VCaP (cell line): ENCODE measurements around the gene SH3PXD2A.

ENCODE experiments used
- H3K27ac ChIP-seq: fragments of 450-650 bp; 2 replicates; pipeline ENCODE4 v1.5.1; 2017
- TF ChIP-seq, protein P1 (sequence below): fragments of 450-650 bp; conservative IDR thresholded peaks from 2 replicates; pipeline ENCODE4 v1.5.1; 2017; ENCODE audit warnings: mild to moderate bottlenecking, moderate library complexity

Gene SH3PXD2A

DNA sequence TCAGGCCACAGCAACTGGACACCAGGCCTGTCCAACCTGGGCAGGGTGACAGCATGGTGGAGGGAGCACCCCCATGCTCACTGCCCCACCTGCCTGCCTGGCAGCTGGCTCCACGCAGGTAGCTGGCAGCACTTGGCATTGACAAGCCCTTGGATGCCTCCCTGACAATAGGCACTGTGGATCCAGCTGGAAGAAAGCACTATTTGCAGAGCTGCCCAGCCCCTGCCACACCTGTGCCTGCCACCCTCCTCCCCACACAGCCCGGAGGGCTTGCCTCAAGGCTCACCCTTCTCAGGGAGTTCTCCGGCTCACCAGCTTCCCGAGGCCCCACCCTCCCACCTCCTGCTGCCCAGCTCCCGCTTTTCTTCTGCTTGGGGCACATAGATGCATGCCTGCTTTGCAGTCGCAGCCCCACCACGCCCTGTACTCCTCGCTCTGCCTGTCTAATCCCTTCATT lies 201.8 kb downstream of the SH3PXD2A start:
- TF ChIP-seq, protein P1, sequence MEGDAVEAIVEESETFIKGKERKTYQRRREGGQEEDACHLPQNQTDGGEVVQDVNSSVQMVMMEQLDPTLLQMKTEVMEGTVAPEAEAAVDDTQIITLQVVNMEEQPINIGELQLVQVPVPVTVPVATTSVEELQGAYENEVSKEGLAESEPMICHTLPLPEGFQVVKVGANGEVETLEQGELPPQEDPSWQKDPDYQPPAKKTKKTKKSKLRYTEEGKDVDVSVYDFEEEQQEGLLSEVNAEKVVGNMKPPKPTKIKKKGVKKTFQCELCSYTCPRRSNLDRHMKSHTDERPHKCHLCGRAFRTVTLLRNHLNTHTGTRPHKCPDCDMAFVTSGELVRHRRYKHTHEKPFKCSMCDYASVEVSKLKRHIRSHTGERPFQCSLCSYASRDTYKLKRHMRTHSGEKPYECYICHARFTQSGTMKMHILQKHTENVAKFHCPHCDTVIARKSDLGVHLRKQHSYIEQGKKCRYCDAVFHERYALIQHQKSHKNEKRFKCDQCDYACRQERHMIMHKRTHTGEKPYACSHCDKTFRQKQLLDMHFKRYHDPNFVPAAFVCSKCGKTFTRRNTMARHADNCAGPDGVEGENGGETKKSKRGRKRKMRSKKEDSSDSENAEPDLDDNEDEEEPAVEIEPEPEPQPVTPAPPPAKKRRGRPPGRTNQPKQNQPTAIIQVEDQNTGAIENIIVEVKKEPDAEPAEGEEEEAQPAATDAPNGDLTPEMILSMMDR: no peak
- no peak overlapping the region for H3K27ac ChIP-seq

DNA sequence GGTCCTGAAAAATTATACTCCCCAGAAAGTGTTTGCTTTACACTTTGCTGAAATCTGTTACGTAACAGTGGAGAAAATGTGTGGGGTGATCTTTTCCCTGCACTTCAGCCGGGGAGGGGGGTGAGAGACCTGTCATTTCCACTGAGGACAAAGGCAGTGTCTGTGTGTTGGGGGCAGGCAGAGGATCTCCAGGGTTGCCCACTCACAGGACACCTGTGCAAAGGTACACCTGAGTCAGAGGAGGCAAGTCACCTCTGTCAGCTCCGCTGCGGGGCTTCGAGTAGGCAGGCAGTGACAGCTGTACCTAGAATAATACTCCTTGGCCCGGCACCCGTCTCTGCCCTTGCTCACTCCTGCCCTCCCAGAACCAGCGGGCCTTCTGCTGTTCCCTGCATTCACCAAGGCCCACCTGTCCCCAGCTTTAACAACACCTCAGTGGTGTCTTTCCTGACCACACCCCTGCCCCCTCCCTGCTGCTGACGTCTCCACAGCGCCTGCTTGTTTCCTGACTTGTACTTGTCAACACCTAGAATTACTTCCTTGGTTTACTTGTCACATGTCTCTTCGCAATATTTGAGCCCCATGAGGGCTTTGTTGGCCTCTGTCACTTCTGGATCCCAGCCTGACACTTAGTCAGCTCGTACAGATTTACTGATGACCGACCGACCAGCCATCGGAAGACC lies 202.6 kb downstream of the SH3PXD2A start:
- TF ChIP-seq, protein P1: no peak
- H3K27ac ChIP-seq: no peak overlapping the region

DNA sequence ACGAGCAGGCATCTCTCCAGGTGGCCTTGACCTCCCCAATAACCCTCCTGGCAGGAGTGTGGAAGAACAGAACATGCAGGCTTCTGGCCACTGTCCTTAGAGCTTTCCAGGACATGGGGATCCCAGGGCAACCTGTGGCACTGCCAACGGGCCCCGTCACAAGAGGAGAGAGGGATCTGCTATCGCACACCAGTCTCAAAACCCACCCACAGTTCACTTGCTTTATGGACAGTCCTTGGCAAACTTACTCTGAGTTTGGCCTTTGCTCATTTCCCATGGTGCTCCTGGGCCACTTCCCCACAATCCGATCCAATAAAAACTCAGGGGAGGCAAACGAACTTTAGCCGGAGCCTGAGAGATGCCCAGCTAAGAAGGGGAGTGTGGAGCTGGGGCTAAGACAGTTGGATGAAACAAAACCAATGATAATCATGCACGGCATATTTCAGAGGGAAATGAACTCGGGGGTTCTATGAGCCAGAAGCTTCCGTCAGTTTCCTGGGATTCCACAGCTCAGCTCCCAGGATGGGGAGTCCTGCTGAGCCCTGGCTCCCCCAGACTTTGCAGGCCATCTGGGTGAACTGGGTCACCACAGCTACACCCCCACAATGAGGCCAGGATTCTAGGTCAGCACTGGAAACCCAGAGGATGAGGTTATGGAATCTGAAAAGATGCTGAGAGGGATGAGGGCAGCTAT lies 203.4 kb downstream of the SH3PXD2A start:
- TF ChIP-seq, protein P1: no peak
- no peak overlapping the region for H3K27ac ChIP-seq

DNA sequence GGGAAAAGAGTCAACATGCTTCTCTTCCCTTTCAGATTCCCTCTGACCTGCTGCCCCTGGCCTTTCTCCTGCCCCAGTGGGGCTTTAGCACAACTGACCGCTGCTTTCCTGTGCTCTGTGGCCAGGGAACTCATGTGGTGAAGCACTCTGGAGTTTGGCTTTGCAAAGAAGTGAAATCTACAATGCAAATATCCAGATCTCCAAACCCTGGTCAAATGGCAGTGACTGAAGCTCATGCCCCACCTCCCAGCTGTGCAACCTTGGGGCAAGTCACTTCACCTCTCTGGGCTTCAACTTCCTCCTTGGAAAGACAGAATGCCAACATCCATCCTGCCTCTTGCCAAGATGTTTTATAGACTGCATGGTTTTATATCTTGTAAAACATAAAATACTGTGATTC lies 204.0 kb downstream of the SH3PXD2A start:
- no peak overlapping the region for H3K27ac ChIP-seq
- TF ChIP-seq, protein P1: no peak

DNA sequence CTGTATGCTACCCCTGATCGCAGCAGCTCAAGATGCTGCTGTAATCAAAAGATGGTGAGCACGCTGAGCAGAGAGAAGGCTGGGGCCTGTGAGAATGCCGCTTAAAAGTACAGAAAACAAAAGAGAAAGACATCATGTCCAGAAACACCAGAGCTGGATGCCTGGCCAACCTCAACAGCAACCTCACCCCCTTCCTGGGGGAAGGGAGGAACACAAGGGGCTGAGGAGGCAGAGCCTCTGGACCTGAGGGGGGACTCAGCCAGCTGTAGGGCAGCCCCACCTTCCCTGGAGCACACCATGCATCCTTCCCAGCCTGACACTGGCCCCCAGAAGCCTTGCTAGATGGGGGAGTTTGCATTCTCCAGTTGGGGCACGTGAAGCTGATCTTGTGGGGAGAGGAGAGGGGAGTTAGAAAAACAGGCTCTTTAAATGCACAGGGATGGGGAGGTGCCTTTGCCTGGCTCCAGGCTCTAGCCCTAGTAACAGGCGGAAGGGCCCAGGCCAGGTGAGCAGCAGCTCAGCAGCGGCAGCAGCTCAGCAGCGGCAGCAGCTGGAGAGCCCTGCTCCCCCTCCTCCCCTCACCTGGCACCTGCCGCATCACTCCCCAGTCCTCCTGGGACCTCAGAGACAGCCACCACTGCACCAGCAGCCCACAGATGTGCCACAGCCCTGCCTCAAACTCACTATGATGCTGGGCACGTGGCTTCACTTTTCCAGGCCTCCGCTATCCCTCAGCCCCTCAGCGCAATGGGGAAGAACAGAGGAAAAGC lies 205.5 kb downstream of the SH3PXD2A start:
- H3K27ac ChIP-seq: no peak overlapping the region
- TF ChIP-seq, protein P1: no peak

DNA sequence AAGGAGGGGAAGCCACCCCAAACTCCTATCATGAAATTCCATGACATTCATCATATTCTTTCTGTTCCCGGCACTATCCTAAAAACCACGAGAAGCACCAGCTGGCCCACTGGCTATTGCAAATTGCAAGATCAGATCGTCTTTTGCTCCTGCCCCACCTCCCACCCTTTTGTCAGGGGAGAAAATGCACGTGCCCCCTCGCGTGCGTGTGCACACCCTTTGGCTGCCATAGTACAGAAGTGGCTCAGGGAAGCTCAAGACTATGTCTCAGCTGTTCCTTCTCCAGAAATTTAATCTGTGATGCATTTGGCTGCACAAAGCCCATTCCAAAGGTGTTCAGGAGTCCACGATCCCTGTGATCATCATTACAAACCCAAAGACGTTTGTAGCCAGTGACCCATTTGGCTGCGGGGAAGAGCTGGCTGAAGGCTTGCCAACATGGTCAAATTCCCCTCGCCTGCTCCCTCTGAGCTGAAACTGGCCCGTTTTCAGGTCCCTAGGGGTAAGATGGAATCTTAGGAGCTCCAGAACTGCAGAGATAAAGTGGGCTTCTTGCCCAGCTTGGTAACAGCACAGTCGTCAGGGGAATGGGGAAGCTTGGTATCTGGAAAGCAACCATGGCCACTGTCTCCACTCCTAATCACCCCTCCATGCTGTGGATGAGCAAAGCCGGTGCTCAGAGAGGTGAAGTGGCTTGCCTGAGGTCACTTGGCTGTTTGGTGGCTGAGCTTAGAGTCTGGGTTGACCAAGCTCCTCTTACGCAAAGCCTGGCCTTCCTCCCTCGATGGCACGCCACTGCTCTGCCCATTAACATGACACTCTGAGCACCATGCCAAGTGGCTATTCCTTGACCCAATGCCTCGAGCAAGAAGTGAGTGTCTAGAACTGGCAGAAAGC lies 206.5 kb downstream of the SH3PXD2A start:
- no peak overlapping the region for H3K27ac ChIP-seq

More for the DNA sequence above, 206.5 kb downstream of the SH3PXD2A start:
- TF ChIP-seq, protein P1: no peak
